Islet precursor cell (in vitro differentiated cells): ENCODE data around the gene AP5B1.
A peak's percentile ranks its signal among the peaks of the same experiment; 100 is the strongest.
"Not testable (repeated sequence)": the region's sequence is repeated elsewhere in the genome, so short reads cannot be mapped to it uniquely, and the experiment has no call there.

Experiments
- DNase-seq: peaks from one replicate; pipeline ENCODE4 v3.0.0-alpha.2; 2018

The AP5B1 gene

DNA sequence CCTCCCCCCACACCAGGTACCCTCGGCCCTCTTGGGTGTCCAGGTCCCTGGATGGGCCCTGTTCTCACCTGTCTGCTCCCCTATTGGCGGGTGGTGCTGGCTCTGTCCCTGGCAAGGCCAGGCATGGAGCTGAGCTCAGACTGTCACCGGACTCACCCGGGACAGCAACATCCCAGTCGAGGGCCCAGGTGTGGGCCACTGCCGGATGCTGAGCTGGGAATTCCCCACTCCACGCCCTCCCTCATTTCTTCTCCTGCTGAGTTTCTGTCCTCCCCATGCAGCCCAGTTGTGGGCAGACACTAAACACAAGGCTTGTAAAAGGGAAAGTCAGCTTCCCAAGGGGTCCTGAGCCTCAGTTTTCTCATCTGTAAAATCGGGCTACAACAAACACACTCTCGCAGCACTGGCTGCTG is 2.0 kb upstream of the AP5B1 start:
- DNase-seq: no peak

DNA sequence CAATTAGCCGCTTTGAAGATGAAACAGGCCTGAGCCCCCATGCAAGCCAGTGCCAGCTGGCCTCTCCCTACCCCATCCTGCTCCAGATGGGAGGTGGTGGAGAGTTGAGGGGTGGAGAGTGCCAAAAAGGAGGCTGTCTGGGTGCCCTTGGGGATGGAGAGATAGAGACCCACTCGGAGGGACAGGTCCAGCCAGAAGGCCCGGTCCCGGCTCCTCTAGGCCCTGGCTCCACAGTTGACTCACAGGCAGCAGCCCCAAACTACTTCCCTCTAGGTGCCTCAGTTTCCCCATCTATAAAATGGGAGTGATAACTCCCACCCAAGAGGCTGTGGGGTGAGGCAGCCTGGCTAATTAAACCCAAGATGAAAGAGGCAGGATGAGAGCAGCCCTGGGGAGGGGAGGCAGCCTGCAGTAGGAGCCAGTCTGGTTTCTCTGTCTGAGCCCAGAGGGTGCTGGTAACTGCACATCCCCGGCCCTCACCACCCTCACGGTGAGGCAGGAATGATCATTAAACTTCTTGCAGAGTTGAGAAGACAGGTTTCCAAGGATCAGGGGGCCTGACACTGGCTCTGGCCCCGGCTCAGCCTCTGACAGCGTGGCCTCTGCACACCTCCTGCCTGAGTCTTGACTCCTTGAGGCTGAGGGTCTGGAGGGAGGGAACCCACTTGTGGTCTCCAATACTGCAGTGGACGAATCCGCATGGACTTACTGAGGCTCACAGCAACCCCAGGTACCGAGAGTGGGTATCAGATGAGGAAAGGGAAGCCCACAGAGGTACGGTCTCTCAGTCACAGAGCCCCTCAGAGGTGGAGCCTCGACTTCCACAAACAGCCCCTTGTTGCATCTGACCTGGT is 1.4 kb upstream of the AP5B1 start:
- DNase-seq: peak; percentile 66

DNA sequence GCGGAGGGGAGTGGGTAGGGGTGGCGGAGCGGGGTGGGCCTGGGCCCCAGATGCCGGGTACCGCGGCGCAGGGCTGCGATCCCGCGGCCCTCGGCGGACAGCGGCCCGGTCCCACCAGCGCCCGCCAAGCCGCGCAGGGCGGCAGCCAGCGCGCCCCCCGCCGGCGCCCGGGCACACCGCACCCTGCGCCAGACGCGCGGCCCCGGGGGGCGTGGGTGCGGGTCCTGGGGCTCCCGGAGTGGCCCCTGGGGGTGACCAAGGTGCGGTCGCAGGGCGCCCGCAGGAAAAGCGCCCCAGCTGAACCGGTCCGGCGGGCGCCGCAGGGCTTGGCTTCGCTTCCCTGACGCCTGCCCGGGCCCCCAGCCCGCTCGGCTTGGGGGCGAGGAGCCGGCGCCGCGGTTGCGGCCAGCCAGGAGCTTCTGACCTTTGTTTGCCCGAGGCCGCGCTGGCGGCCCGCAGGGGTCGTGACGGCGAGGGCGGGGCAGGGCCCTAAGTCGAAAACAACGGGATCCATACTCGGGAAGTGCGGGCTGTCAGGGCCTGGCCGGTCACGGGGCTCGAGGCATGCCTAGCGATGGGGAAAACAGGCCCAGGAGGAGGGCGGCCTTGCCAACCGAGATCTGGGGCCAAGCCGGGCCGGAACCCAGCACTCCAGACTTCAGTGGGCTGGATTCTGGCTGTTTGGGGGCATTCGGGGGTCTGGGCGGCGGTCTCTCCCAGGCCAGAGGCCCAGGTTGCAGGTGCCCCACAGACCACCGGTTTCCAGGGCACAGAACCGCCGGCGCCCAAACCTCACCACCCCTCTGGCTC is 581 bp upstream of the AP5B1 start:
- DNase-seq: peak; percentile 85

DNA sequence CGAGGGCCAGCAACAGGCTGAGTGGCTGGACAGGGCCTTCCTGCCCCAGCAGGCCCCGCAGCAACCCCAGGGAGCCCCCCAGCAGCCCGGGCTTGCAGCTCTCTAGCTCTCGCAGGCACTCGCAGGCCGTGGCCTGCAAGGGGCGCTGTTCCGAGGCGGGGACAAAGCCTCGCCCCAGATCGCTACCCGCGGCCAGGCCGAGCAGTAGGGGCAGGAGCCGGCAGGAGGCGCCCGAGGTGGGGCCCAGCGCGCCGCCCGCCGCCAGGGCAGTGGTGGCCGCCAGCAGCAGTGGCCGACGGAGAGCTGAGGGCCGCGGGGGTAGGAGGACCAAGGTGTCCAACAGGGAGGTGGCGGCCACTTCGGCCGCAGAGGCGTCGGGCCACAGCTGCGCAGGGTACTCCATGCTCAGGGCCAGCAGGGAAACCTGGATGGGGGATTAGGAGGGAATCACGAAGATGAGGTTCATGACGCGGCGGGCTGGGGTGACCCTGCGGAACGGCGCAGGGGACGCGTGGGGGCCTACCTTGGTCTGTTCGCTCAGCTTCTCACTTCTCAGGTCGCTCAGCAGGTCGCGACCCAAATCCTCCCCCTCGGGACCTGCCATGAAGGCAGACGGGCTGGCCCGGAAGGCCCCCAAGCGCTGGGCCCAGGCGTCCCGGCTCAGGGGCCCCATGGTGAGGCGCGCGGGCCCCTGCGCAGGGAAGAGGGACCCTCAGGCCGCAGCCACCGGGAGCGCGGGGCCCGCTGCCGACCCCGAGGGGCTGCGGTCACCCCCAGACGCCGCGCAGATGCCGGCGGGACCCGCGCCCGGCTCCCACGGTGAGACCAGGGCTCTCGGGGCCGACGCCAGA is 632 bp downstream of the AP5B1 start:
- DNase-seq: peak; percentile 93

DNA sequence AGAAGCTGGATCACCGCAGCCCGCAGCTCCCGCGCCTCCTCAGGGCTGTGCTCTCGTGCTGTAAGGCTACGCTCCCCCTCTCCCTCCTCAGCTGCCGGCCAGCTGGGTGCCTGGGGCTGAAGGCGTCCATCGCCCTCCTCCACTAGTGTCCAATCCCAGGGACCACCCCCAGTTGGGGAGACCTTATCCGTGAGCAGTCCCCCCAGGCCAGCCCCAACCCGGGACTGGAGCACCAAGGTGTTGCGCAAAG is 1.2 kb downstream of the AP5B1 start:
- no peak for DNase-seq

DNA sequence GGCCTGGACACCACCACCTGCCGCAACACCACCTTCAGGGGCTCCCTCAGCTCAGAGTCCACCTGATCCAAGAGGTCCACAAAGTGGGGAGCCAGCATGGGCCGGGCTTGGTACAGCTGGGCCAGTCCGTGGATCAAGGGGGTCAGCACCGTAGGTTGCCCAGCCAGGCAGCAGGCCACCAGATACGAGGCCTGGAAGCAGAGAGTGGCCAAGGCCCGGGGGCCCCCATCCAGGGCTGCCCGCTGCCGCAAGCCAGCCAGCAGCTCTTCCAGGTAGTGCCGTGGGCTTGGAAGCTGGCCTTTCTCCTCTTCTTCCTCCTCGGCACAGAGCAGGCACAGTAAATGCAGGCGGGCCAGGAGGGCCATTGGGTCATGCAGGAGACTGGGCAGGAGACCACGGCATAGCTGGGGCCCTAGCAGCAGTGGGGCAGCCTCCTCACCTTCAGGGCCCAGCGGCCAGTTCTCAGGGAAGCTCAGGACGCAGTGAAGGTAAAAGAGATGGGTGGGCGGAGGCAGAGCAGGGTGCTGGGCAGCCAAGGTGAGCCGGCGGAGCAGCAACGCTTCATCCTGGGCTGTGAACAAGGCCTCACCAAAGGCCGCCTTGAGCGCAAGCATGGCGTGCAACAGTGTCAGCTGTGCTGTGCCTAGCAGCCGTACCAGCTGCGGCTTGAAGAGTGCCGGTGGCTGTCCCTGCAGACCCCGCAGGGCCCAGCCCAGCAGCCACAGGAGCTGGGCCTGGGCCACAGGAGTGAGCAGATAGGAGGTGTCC is 1.7 kb downstream of the AP5B1 start:
- peak; percentile 40 for DNase-seq

DNA sequence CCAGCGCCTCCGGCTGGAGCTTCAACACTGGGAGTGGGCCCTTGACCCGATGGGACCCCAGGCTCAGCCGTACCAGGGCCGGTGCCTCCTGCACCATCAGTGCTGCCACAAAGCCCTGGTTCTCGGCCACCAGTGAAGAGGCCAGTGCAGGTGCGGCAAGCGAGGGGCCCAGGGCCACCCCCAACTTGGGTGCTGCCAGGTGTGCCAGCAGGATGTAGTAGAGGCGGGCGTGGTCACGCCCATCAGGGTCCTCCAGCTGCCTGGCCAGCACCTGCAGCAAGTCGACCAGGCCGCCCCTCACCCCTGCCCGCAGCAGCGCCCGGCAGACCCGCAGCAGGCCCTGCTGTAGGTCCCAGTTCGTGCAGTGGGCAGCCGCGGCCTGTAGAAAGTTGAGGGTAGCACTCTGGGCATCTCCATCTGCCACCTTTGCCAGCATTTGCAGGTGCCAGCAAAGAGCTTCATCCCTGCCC is 2.3 kb downstream of the AP5B1 start:
- DNase-seq: peak; percentile 38

DNA sequence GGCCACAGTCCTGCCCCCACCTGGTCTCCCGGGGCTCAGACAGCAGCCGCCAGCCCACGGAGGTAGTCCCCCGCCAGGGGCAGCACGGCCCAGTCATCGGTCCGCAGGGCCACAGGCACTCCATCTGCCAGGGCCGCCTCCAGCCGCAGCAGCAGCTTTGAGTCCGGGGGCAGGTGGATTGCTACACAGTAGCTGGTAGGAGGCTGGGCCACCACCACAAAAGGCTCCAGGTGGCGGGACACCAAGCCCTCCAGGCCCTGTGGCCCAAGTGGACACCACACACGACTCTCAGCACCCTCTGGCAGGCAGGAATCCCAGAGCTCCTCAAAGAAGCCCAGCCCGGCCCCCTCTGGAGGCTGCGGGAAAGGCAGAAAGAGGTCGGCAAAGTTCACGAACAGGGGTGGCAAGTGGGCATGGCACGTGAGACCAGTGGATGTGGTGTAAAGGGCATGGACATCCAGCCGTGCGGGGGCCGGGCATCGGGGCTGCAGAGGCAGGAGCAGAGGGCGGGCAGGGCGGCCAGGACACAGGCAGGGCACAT is 2.9 kb downstream of the AP5B1 start:
- peak; percentile 52 for DNase-seq

DNA sequence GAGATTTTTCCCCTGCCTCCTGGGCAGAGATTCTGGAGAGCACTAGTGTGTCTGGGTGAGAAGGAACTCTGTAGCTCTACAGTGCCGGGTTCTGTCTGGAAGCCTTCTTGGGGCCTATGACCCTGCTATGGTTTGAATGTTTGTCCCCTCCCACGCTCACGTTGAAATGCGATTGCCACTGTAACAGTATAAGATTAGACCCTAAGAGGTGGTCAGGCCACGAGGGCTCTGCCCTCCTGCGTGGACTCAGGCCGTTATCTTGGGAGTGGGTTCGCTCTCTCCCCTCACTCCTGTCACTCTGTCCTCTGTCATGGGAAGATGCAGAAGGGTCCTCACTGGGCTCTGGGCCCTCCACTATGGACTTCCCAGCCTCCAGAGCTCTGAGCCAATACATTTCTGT is 3.5 kb downstream of the AP5B1 start:
- no peak for DNase-seq

DNA sequence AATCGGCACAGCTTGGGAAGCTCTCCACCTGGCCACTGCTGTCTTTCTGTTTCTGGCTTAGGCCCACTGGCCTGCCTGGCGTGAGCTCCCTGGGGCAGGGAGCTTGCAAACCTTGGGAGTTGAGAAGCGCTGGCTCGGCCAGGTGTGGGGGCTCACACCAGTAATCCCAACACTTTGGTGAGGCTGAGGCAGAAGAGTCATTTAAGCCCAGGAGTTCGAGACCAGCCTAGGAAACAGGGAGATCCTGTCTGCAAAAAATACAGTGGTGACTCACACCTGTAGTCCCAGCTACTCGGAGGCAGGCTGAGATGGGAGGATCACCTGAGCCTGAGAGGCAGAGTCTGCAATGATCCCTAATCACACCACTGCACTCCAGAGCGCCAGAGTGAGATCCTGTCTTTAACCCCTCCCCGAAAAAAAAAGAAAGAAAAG is 4.0 kb downstream of the AP5B1 start:
- DNase-seq: no peak

DNA sequence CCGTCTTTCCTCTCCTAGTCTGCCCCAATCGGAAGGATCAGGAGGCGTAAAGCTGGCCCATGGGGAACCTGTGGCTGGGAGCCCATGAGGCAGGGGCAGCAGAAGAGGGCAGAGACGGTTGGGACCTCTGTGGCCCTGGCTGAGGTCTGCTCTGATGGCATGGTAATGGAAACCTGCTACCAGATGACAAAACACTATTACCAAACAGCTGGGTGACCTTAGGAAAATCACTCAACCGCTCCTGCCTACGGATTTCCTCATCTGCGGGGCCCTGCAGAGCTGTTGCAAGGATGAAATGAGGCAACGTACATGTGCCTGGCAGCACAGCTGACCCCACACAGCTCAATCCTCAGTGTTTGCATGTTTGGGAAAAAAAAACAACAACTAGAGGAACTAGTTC is 4.6 kb downstream of the AP5B1 start:
- DNase-seq: no peak

DNA sequence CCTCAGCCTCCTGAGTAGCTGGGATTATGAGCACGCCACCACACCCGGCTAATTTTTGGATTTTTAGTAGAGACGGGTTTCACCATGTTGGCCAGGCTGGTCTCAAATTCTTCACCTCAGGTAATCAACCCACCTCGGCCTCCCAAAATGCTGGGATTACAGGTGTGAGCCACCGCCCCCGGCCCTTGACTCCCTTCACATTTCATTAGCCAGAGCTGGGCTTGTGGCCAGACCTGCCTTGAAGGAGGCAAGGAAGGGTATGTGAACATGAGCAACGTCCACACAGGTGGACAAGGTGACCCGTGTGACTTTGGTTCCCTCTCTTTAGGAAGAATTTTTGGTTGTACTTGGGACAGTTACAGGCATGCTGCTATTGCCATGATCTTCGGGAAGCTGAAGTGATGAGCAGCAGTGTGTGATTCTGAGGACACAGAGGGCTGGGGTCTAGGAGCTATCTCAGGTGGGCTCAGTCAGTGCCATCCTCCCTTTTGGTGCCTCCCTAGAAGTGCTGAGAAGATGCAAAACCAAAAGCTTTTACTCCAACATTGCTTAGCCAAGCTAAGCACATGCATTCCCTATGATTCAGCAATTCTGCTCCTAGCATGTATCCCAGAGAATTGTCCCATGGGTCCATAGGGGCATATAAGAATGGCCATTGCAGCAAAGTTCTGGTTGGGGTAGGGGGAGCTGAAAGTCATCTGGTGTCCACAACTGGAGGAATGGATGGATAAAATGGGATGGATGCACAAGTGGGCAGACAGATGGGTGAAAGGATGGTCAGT is 6.1 kb downstream of the AP5B1 start:
- DNase-seq: no peak

DNA sequence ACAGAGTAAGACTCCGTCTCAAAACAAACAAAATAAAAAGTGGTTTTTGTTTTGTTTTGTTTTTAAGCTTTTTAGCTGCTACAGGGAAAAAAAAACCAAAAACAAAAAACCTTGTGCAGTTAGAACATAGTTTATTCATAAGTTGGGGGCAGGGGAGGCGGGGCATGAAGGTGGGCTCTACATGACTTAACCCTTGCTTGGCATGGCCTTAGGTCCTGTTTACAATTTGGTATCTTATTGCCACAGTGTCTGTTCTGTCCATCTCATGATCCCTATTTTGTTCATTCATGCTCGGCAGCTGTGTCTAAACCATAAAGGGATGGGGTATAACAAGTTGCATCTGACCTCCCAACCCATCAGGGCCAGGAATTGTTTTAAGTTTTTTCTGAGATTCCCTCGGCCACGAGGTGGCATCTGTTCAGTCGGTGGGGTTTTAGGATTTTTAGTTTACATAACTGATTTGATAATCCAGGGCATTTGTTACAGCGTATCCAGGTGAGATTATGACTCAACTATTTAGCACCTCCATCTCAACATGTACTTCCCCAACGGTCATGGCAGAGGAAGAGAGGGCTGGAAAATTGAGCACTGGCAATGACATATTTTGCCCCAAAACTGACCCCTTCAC is 6.9 kb downstream of the AP5B1 start:
- no peak for DNase-seq

DNA sequence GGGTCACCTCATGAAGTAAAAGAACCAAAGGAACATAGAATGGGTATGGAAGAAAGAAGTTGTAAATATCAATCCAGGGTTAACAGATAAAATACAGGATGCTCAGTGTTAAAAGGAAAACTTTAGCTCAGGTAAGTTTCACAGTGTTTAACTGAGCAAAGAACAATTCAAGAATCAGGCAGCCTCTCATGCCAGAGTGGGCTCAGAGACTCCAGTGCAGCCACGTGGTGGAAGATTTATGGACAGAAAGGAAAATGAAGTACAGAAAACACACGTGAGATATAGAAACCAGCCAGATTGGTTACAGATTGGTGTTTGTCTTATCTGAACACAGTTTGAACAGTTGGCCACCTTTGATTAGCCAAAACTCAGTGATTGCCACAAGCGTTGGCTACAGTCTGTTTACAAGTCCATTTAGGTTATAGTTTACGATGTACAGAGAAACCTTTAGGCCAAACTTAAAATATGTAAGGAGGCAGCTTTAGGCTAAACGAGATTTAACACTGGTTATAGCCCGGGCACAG is 9.1 kb downstream of the AP5B1 start:
- DNase-seq: no peak

DNA sequence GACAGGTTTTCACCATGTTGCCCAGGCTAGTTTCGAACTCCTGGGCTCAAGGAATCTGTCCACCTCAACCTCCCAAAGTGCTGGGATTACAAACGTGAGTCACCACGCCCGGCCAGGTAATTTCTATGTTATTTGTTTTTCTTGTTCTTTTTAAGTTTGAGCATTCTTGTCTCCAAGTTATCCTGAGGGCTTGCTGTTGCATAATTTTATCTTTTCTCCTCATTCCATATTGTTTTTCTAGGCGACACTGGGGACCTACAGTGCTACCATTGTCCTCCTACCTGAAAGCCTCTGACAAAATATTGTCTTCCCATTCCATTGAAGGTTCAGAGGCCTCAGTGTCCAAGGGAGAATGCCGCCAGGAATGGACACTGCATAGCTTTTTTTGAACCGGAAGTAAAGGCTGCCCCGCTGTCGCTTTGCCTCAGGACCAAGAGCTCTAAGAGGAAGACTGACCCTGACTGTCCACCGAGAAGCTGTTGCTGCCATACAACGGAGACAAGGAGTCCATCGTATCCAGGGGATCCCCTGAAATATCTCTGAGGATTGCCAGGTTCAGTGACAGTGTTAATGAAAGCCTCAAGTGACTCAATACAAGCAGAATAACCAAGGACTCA is 9.7 kb downstream of the AP5B1 start:
- no peak for DNase-seq

DNA sequence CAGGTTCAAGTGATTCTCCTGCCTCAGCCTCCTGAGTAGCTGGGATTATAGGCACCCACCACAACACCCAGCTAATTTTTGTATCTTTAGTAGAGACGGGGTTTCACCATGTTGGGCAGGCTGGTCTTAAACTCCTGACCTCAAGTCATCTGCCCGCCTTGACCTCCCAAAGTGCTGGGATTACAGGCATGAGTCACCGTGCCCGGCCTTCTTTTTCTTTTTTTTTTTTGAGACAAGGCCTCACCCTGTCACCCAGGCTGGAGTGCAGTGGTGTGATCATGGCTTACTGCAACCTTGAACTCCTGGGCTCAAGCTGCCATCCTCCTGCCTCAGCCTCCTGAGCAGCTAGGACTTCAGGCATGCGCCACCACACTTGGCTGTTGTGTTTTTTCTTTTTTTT is 13.0 kb downstream of the AP5B1 start:
- DNase-seq: not testable (repeated sequence)

DNA sequence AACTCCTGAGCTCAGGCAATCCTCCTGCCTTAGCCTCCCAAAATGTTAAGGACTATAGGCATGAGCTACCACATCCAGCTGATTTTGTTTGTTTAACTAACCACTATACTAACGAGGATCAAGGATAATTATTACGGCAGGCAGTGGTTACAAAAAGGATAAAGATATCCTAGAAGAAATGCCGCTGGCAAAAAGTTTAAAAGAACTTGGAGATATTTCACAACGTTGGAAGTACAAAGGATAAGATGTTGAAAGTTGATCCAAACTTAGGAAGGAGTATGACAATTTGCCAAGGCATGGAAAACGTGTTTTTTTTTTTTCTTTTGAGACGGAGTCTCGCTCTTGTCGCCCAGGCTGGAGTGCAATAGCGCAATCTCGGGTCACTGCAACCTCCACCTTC is 13.4 kb downstream of the AP5B1 start:
- DNase-seq: no peak

DNA sequence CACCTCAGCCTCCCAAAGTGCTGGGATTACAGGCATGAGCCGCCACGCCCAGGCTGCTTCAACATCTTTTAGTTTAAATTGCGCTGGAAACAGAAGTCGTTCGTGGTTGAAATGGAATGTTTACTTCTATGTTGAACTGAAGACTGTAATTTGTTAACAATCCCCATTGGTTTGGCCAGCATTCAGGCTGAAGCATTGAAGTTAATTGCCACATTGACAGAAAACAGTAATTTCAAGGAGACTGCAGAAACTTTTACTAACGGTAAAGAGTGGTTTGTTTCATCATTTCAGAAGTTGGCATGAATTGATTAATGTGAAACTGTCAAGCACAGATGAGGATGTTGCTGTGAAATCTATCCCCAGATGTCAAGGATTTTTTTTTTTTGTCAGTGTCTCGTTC is 14.2 kb downstream of the AP5B1 start:
- peak; percentile 79 for DNase-seq

DNA sequence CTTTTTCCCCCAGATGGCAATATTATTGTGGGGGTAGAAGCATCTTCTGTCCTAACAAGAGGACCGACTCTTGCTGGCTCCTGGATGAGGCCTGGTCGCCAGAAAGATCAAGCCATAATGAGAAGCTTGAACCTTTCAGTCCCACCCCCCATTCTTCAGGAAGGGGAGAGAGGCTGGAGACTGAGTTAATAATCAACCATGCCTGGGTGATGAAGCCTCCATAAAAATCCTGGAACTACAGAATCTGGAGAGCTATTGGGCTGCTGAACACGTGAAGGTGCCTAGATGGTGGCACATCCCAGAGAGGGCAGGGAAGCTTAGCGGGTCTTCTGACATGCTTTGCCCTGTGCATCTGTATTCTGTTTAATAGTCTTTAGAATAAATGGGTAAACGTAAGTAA is 16.3 kb downstream of the AP5B1 start:
- DNase-seq: no peak

DNA sequence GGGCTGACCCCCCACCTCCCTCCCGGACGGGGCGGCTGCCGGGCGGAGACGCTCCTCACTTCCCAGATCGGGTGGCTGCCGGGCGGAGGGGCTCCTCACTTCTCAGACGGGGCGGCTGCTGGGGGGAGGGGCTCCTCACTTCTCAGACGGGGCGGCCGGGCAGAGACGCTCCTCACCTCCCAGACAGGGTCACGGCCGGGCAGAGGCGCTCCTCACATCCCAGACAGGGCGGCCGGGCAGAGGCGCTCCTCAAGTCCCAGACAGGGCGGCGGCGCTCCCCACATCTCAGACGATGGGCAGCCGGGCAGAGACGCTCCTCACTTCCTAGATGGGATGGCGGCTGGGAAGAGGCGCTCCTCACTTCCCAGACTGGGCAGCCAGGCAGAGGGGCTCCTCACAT is 18.0 kb downstream of the AP5B1 start:
- DNase-seq: not testable (repeated sequence)
